SU-DHL-6 (cell line): ENCODE measurements around the gene PLEKHG3.

ENCODE experiments used
- CTCF ChIP-seq: fragments of 200-600 bp; sonication (generic); IDR thresholded peaks from one replicate; pipeline ENCODE4 v1.5.1; 2017; ENCODE audit warnings: antibody characterized with exemption, mild to moderate bottlenecking, low read length, moderate library complexity; ENCODE audit not compliant: insufficient read depth, poor library complexity, severe bottlenecking
- EZH2phosphoT487 ChIP-seq: fragments of 200-600 bp; sonication (generic), shearing (Covaris generic); conservative IDR thresholded peaks from 2 replicates; pipeline ENCODE4 v1.6.1; 2018; ENCODE audit warnings: mild to moderate bottlenecking, antibody characterized with exemption, low read length, moderate library complexity, mixed read lengths

- TF ChIP-seq CTCF, result no peak
- no peak for TF ChIP-seq EZH2phosphoT487
These were observed 14.5 kb downstream of the PLEKHG3 start for GRCh38 chr14:64718762-64719161.
